Erythroblast (primary cell): Measurements from ENCODE around the gene IL10RB.

ENCODE experiments used
- GATA1 ChIP-seq: IDR thresholded peaks from 2 replicates; pipeline ENCODE4 v1.6.1; 2011; ENCODE audit warnings: low read depth, mild to moderate bottlenecking, control low read depth, low read length, moderate library complexity
- POLR2A ChIP-seq: IDR thresholded peaks from 2 replicates; pipeline ENCODE4 v1.6.1; 2011; ENCODE audit warnings: mild to moderate bottlenecking, low read length

DNA sequence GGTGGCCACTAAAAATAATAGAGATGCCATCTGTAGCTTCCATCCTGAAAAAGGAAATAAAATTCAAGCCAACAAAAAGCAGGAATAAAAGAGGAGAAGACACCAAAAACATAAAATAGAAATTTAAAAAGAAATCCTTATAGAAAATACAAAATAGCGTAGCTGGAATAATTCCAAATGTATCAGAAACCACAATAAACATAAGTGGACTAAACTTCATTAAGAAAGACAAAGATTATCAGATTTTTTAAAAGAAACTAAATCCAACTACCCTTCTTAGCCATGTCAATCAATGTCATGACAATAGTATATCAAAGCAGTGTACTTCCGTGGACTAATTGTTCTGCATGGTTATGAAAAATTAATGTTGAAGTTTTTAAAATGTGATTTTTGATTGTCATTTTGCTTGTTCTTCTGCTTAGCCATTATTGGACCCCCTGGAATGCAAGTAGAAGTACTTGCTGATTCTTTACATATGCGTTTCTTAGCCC is 13.2 kb downstream of the IL10RB start:
- TF ChIP-seq POLR2A: no peak
- no peak for TF ChIP-seq GATA1
